GM12878 (cell line): ENCODE results near the gene CLN6. TPM values are rescaled to one million over a fixed set of nuclear protein-coding genes. Genes with fewer than 3 reads are reported as not detected.

ENCODE experiments used
- ATAC-seq: fragments of 200-7000 bp; cut with Tn5 transposase; 3 replicates; pipeline ENCODE4 v1.9.1; 2020; ENCODE audit warnings: mild to moderate bottlenecking, moderate library complexity
- BruUV-seq: library from RNA; stranded (reverse); fragments of 400-500 nt; replicated peaks from 2 replicates; lab custom pipeline; 2021; lab: Mats Ljungman, UMichigan
- CTCF ChIA-PET: fragments of 300-600 bp; sonication (Branson Sonifier 250); formaldehyde crosslinking; extraction: SDS; loops from one replicate; lab custom pipeline; 2021; ENCODE audit warnings: inconsistent platforms; lab: Yijun Ruan, JAX
- POLR2A ChIA-PET: fragments of 350-600 bp; formaldehyde crosslinking; extraction: SDS; loops from one replicate; lab custom pipeline; 2021; ENCODE audit warnings: inconsistent platforms; lab: Charles Lee
- RAD21 ChIA-PET: fragments of 300-600 bp; sonication (Branson Sonifier 250); formaldehyde crosslinking; loops from one replicate; lab custom pipeline; 2023; ENCODE audit warnings: antibody characterized with exemption; ENCODE audit not compliant: unreplicated experiment; lab: Charles Lee
- SMC1A ChIA-PET: fragments of 300-600 bp; sonication (Branson Sonifier 250); formaldehyde crosslinking; loops from one replicate; lab custom pipeline; 2023; ENCODE audit not compliant: unreplicated experiment, uncharacterized antibody; lab: Charles Lee
- DNase-seq: peaks from one replicate; pipeline ENCODE4 v3.0.0-alpha.2; 2011; ENCODE audit warnings: low read depth, low spot score
- FAIRE-seq: peaks from 3 replicates; lab custom pipeline; 2011; peaks lifted over from hg19 to GRCh38; lab: Jason Lieb, UNC
- H2AFZ ChIP-seq: 2 replicates; pipeline ENCODE4 v1.6.0; 2011; ENCODE audit warnings: low read depth, low read length, control low read depth; ENCODE audit not compliant: control insufficient read depth
- H3K27ac ChIP-seq: 2 replicates; pipeline ENCODE4 v1.5.1; 2011; ENCODE audit warnings: control low read depth; ENCODE audit not compliant: control insufficient read depth, insufficient read depth
- H3K27me3 ChIP-seq, 2 experiments: replicated peaks in 1 of 2; 2 replicates each; pipeline versions ENCODE4 v1.6.0 to v1.6.1; 2011; ENCODE audit warnings: low read length in 1 of 2; ENCODE audit not compliant: control insufficient read depth in 2 of 2, insufficient read depth in 2 of 2
- H3K36me3 ChIP-seq, 2 experiments: 2 replicates each; pipeline ENCODE4 v1.5.1; 2011; ENCODE audit warnings: low read length in 1 of 2; ENCODE audit not compliant: control insufficient read depth in 2 of 2, insufficient read depth in 2 of 2
- H3K4me1 ChIP-seq: 2 replicates; pipeline ENCODE4 v1.6.1; 2011; ENCODE audit warnings: mild to moderate bottlenecking, low read length, moderate library complexity, mixed read lengths; ENCODE audit not compliant: control insufficient read depth, insufficient read depth
- H3K4me2 ChIP-seq: 2 replicates; pipeline ENCODE4 v1.6.0; 2011; ENCODE audit warnings: control low read depth; ENCODE audit not compliant: control insufficient read depth, insufficient read depth
- H3K4me3 ChIP-seq: fragments of 200-600 bp; sonication (generic); 2 replicates; pipeline ENCODE4 v1.5.1; 2016
- H3K79me2 ChIP-seq: 2 replicates; pipeline ENCODE4 v1.6.0; 2011; ENCODE audit warnings: low read length; ENCODE audit not compliant: control insufficient read depth, insufficient read depth
- H3K9ac ChIP-seq: 2 replicates; pipeline ENCODE4 v1.8.0; 2011; ENCODE audit warnings: low read length, control low read depth, mixed read lengths; ENCODE audit not compliant: control insufficient read depth, insufficient read depth
- H3K9me3 ChIP-seq: replicated peaks from 3 replicates; pipeline ENCODE4 v1.5.1; 2011; ENCODE audit warnings: mild to moderate bottlenecking, low read length; ENCODE audit not compliant: control insufficient read depth, insufficient read depth
- H4K20me1 ChIP-seq: 2 replicates; pipeline ENCODE4 v1.6.0; 2011; ENCODE audit not compliant: control insufficient read depth, insufficient read depth
- ATF7 ChIP-seq: fragments of 450-650 bp; IDR thresholded peaks from 2 replicates; pipeline ENCODE4 v1.6.1; 2016; ENCODE audit warnings: low read depth, mild to moderate bottlenecking
- BCL11A ChIP-seq: IDR thresholded peaks from 2 replicates; pipeline ENCODE4 v1.6.1; 2011; ENCODE audit warnings: low read depth, low read length
- CBFB ChIP-seq: IDR thresholded peaks from 2 replicates; pipeline ENCODE4 v1.6.1; 2016; ENCODE audit warnings: antibody characterized with exemption, low read depth
- CBX5 ChIP-seq: sonication (generic); IDR thresholded peaks from 2 replicates; pipeline ENCODE4 v1.6.1; 2016; ENCODE audit warnings: low read depth, moderate library complexity, mild to moderate bottlenecking, inconsistent platforms
- CREM ChIP-seq: IDR thresholded peaks from 2 replicates; pipeline ENCODE4 v1.6.1; 2014; ENCODE audit warnings: antibody characterized with exemption, low read depth
- CTCF ChIP-seq, 3 experiments: IDR thresholded peaks in 2 of 3; conservative IDR thresholded peaks in 1 of 3; 2 replicates each; pipeline ENCODE4 v1.5.1; 2011; ENCODE audit warnings: low read depth in 3 of 3, low read length in 3 of 3, mild to moderate bottlenecking in 3 of 3, control low read depth in 2 of 3, moderate library complexity in 2 of 3, inconsistent platforms in 1 of 3, mixed read lengths in 1 of 3; ENCODE audit not compliant: control insufficient read depth in 2 of 3, insufficient read depth in 1 of 3; ENCODE audit errors: extremely low read depth in 1 of 3
- EGR1 ChIP-seq, 2 experiments: IDR thresholded peaks; 1 replicate in 1 of 2; 2 replicates in 1 of 2; pipeline ENCODE4 v1.6.1; 2011 to 2012; ENCODE audit warnings: low read depth in 2 of 2, low read length in 2 of 2, borderline replicate concordance in 1 of 2, mild to moderate bottlenecking in 1 of 2, moderate library complexity in 1 of 2
- FOXK2 ChIP-seq: fragments of 450-650 bp; IDR thresholded peaks from 2 replicates; pipeline ENCODE4 v1.6.1; 2017; ENCODE audit warnings: mild to moderate bottlenecking, moderate library complexity
- MEF2B ChIP-seq: fragments of 450-650 bp; IDR thresholded peaks from 2 replicates; pipeline ENCODE4 v1.6.1; 2018; ENCODE audit warnings: mild to moderate bottlenecking, moderate library complexity; ENCODE audit not compliant: partially characterized antibody, poor library complexity, severe bottlenecking
- PAX8 ChIP-seq: fragments of 450-650 bp; IDR thresholded peaks from 2 replicates; pipeline ENCODE4 v1.6.1; 2017; ENCODE audit warnings: mild to moderate bottlenecking, moderate library complexity
- PKNOX1 ChIP-seq: fragments of 450-650 bp; IDR thresholded peaks from 2 replicates; pipeline ENCODE4 v1.6.1; 2016; ENCODE audit warnings: mild to moderate bottlenecking
- STAT1 ChIP-seq: fragments of 450-650 bp; conservative IDR thresholded peaks from 2 replicates; pipeline ENCODE4 v1.6.1; 2014; ENCODE audit warnings: antibody characterized with exemption, mild to moderate bottlenecking
- YY1 ChIP-seq: IDR thresholded peaks from 2 replicates; pipeline ENCODE4 v1.6.1; 2011; ENCODE audit warnings: low read depth, mild to moderate bottlenecking, low read length
- ZNF592 ChIP-seq: fragments of 450-650 bp; IDR thresholded peaks from 2 replicates; pipeline ENCODE4 v1.6.1; 2017; ENCODE audit warnings: mild to moderate bottlenecking, moderate library complexity
- WGBS: methylation state at CpG from one replicate; pipeline ENCODE4 v1.1.6; 2016; ENCODE audit warnings: low lambda C conversion rate; ENCODE audit not compliant: insufficient replicate concordance, insufficient coverage; ENCODE audit errors: missing lambda C conversion rate; 5-methylcytosine and 5-hydroxymethylcytosine counted together
- in situ Hi-C: fragments of 300-500 bp; cut with MboI; formaldehyde crosslinking; loops from 9 replicates; pipeline ENCODE4 v1.14.3; 2018; ENCODE audit warnings: mixed read lengths
- intact Hi-C: fragments of 100-400 bp; cut with micrococcal nuclease; formaldehyde crosslinking; loops from one replicate; pipeline ENCODE4 v1.14.2; 2022; ENCODE audit not compliant: unreplicated experiment
- polyA plus RNA-seq, 11 experiments: library from polyadenylated mRNA; depleted of rRNA in 4 of 11; unstranded in 6 of 11; stranded (reverse) in 5 of 11; fragments of >200 nt; fragmentation: Nextera tagmentation in 4 of 11; fragmentation: Illumina TruSeq in 1 of 11; extraction: Ambion mirVana in 4 of 11; extraction: Trizol in 1 of 11; gene quantifications; 1 replicate in 1 of 11; 2 replicates in 10 of 11; pipeline versions ENCODE4 v1.2.1 to v1.2.3, GENCODE V29; 2011 to 2016; ENCODE audit warnings: inconsistent platforms in 2 of 11, missing spikeins in 2 of 11, low read depth in 1 of 11
- total RNA-seq, 4 experiments: library from RNA; depleted of rRNA in 3 of 4; stranded (reverse); fragments of >200 nt in 3 of 4; fragmentation: Illumina TruSeq in 1 of 4; extraction: Trizol in 1 of 4; gene quantifications; 2 replicates each; pipeline versions ENCODE4 v1.2.1 to v1.2.3, GENCODE V29; 2013 to 2021

Gene CLN6
- total and polyA plus RNA-seq, 10 of the 15 experiments (the other 5 are each of a cell fraction or from before 2014, with no cell fraction given): 0.74 to 69.0 (median 30.3) TPM

GRCh38 chr15:68208636-68209240 lies 20.8 kb downstream of the CLN6 start:
- no peak overlapping the region for H3K4me3 ChIP-seq
- DNase-seq: no peak
- ChIA-PET CTCF (no interaction called here), RAD21 (no interaction called here), SMC1A (no interaction called here), POLR2A (interaction anchor here (1.0 kb wide), 1 partner anchor 155 kb away, joined by 3 read pairs; the partner anchor contains the start of gene PIAS1)
- WGBS: 19% methylated on average over 13 of the region's 13 CpGs
- intact Hi-C loops (no loop called here), in situ Hi-C loops (no loop called here)
- no peak for ATAC-seq
- H3K4me1 ChIP-seq: peaks cover 20% of the 10 kb centered on the region
- no peak overlapping the region for H2AFZ ChIP-seq
- no peak for TF ChIP-seq ZNF592
- TF ChIP-seq PKNOX1: no peak
- TF ChIP-seq CBFB: no peak
- peak; percentile 26 for TF ChIP-seq MEF2B
- TF ChIP-seq YY1: no peak
- peak in 1 of 2 experiments; percentile 39; a peak in 1 of 3 replicates for TF ChIP-seq EGR1 (IDR thresholded peaks at IDR 0.05; ENCODE audit: borderline replicate concordance in 1 of 2, low read depth in 2 of 2, low read length in 2 of 2)
- no peak for TF ChIP-seq CBX5
- TF ChIP-seq FOXK2: no peak
- no peak for TF ChIP-seq CREM
- TF ChIP-seq CTCF (IDR thresholded peaks at IDR 0.05 in 2 of 3, conservative IDR thresholded peaks at IDR 0.05 in 1 of 3; ENCODE audit: control insufficient read depth in 2 of 3, extremely low read depth in 1 of 3, insufficient read depth in 1 of 3, low read depth in 3 of 3, low read length in 3 of 3): no peak
- no peak for TF ChIP-seq BCL11A
- no peak for TF ChIP-seq ATF7
- TF ChIP-seq PAX8: no peak
- no peak for TF ChIP-seq STAT1
- peak overlapping the region; percentile 33; the same call in 1 of the 2 replicates for H3K27ac ChIP-seq
- no peak for FAIRE-seq
- peaks cover 10 to 20% of the 10 kb centered on the region in 2 experiments; a peak in 3 of 4 replicates for H3K36me3 ChIP-seq
- peaks cover 2% of the 10 kb centered on the region for H3K79me2 ChIP-seq
- H3K27me3 ChIP-seq: no peaks in the 10 kb centered on the region
- H3K9ac ChIP-seq: peak overlapping the region; percentile 28; the same call in 1 of the 2 replicates
- H4K20me1 ChIP-seq: no peaks in the 10 kb centered on the region
- H3K9me3 ChIP-seq: no peaks in the 10 kb centered on the region
- peak overlapping the region; percentile 71; the same call in 1 of the 2 replicates for H3K4me2 ChIP-seq
- BruUV-seq: no TSS peak
